HG03159 (cell line): ENCODE results near the gene VEZT.
A peak's percentile ranks its signal among the peaks of the same experiment; 100 is the strongest.
"Not testable (repeated sequence)": the region's sequence is repeated elsewhere in the genome, so short reads cannot be mapped to it uniquely, and the experiment has no call there.

ENCODE experiments used
- ATAC-seq: cut with Tn5 transposase; IDR thresholded peaks from one replicate; pipeline ENCODE4 v1.9.1; 2021; ENCODE audit warnings: mild to moderate bottlenecking, moderate library complexity; ENCODE audit not compliant: unreplicated experiment

The VEZT gene

GRCh38 chr12:95217377-95218149 lies at the start of gene VEZT, which contains the start of gene FGD6:
VEZT (plus strand) TSS chr12:95217807; CDS start chr12:95217851, 44 bp downstream.
FGD6 (minus strand) TSS chr12:95217467; CDS start chr12:95217240, 227 bp downstream.
- peak; percentile 93 for ATAC-seq

GRCh38 chr12:95168746-95169145 lies 48.9 kb upstream of the VEZT start:
- ATAC-seq: no peak

- ATAC-seq: no peak
Observed at GRCh38 chr12:95169368-95169767, 48.2 kb upstream of the VEZT start.

GRCh38 chr12:95173392-95174251 lies 44.0 kb upstream of the VEZT start:
- ATAC-seq: no peak

- ATAC-seq: no peak
Observed at GRCh38 chr12:95177201-95177768, 40.3 kb upstream of the VEZT start.

GRCh38 chr12:95178136-95178535 lies 39.5 kb upstream of the VEZT start:
- ATAC-seq: no peak

GRCh38 chr12:95179011-95179410 lies 38.6 kb upstream of the VEZT start:
- ATAC-seq: no peak

GRCh38 chr12:95181103-95181502 lies 36.5 kb upstream of the VEZT start:
- no peak for ATAC-seq

- ATAC-seq: no peak
Observed at GRCh38 chr12:95182868-95183415, 34.7 kb upstream of the VEZT start.

GRCh38 chr12:95184121-95184520 lies 33.5 kb upstream of the VEZT start:
- ATAC-seq: no peak

- ATAC-seq: no peak
Observed at GRCh38 chr12:95185072-95185471, 32.5 kb upstream of the VEZT start.

- no peak for ATAC-seq
Observed at GRCh38 chr12:95185854-95186253, 31.8 kb upstream of the VEZT start.

- no peak for ATAC-seq
Observed at GRCh38 chr12:95187865-95188415, 29.7 kb upstream of the VEZT start.

- ATAC-seq: no peak
Observed at GRCh38 chr12:95191060-95191696, 26.4 kb upstream of the VEZT start.

GRCh38 chr12:95192271-95192670 lies 25.3 kb upstream of the VEZT start:
- ATAC-seq: no peak

GRCh38 chr12:95193139-95193538 lies 24.5 kb upstream of the VEZT start:
- no peak for ATAC-seq

GRCh38 chr12:95195122-95195521 lies 22.5 kb upstream of the VEZT start:
- ATAC-seq: no peak

GRCh38 chr12:95196875-95197569 lies 20.6 kb upstream of the VEZT start:
- not testable (repeated sequence) for ATAC-seq

GRCh38 chr12:95197636-95198035 lies 20.0 kb upstream of the VEZT start:
- ATAC-seq: no peak

- ATAC-seq: peak; percentile 57
Observed at GRCh38 chr12:95198914-95199313, 18.7 kb upstream of the VEZT start.
